NCI-H524 (cell line): Measurements from ENCODE around the gene CACNG1.

Experiments used
- DNase-seq, 2 experiments: peaks; one replicate each; lab custom pipeline; 2025; lab: John Stamatoyannopoulos, UW

Gene CACNG1

GRCh38 chr17:67044016-67044772 lies at the start of gene CACNG1:
Gene CACNG1 (plus strand): TSS chr17:67044554. CDS start chr17:67044661, 107 bp downstream.
- no peak for DNase-seq

GRCh38 chr17:66994930-66995535 lies 49.3 kb upstream of the CACNG1 start:
- DNase-seq: no peak

- no peak for DNase-seq
Measured at GRCh38 chr17:66995944-66996343, 48.4 kb upstream of the CACNG1 start.

GRCh38 chr17:66996926-66997325 lies 47.4 kb upstream of the CACNG1 start:
- no peak for DNase-seq

- no peak for DNase-seq
Measured at GRCh38 chr17:67003231-67003630, 41.1 kb upstream of the CACNG1 start.

GRCh38 chr17:67004181-67004580 lies 40.2 kb upstream of the CACNG1 start:
- no peak for DNase-seq

- DNase-seq: no peak
Measured at GRCh38 chr17:67007266-67007665, 37.1 kb upstream of the CACNG1 start.

- DNase-seq: no peak
Measured at GRCh38 chr17:67008101-67008500, 36.3 kb upstream of the CACNG1 start.

GRCh38 chr17:67011527-67012175 lies 32.7 kb upstream of the CACNG1 start:
- no peak for DNase-seq

- no peak for DNase-seq
Measured at GRCh38 chr17:67013891-67014290, 30.5 kb upstream of the CACNG1 start.

GRCh38 chr17:67015001-67015400 lies 29.4 kb upstream of the CACNG1 start:
- DNase-seq: no peak

- no peak for DNase-seq
Measured at GRCh38 chr17:67016039-67016762, 28.2 kb upstream of the CACNG1 start.

GRCh38 chr17:67017910-67018309 lies 26.4 kb upstream of the CACNG1 start:
- no peak for DNase-seq

GRCh38 chr17:67018471-67019434 lies 25.6 kb upstream of the CACNG1 start:
- no peak for DNase-seq

- DNase-seq: no peak
Measured at GRCh38 chr17:67019809-67020208, 24.5 kb upstream of the CACNG1 start.

- no peak for DNase-seq
Measured at GRCh38 chr17:67020293-67020766, 24.0 kb upstream of the CACNG1 start.

GRCh38 chr17:67021196-67021595 lies 23.2 kb upstream of the CACNG1 start:
- DNase-seq: no peak

- DNase-seq: no peak
Measured at GRCh38 chr17:67021743-67022450, 22.5 kb upstream of the CACNG1 start.

- DNase-seq: no peak
Measured at GRCh38 chr17:67022451-67022810, 21.9 kb upstream of the CACNG1 start.

GRCh38 chr17:67024736-67025135 lies 19.6 kb upstream of the CACNG1 start:
- DNase-seq: no peak
